H9 (cell line): ENCODE data around the gene C5orf15. TPM values are rescaled to one million over a fixed set of nuclear protein-coding genes. Genes with fewer than 3 reads are reported as not detected.

Source experiments
- DNase-seq: peaks from one replicate; pipeline ENCODE4 v3.0.0-alpha.2; 2017
- H2AFZ ChIP-seq: one replicate; pipeline ENCODE4 v1.6.1; 2013; ENCODE audit warnings: mild to moderate bottlenecking, low read length, control low read depth, moderate library complexity
- H2AK5ac ChIP-seq: 2 replicates; pipeline ENCODE4 v1.6.1; 2013; ENCODE audit warnings: low read length, control low read depth, mixed read lengths; ENCODE audit not compliant: insufficient read length
- H2BK120ac ChIP-seq: one replicate; pipeline ENCODE4 v1.6.1; 2013; ENCODE audit warnings: low read depth, mild to moderate bottlenecking, low read length, control low read depth, inconsistent platforms; ENCODE audit not compliant: poor library complexity, severe bottlenecking
- H2BK12ac ChIP-seq: 2 replicates; pipeline ENCODE4 v1.6.1; 2013; ENCODE audit warnings: low read length, control low read depth, mixed read lengths, low read depth; ENCODE audit not compliant: insufficient read length
- H2BK15ac ChIP-seq: 2 replicates; pipeline ENCODE4 v1.6.1; 2013; ENCODE audit warnings: low read depth, low read length, control low read depth
- H2BK20ac ChIP-seq: one replicate; pipeline ENCODE4 v1.6.1; 2013; ENCODE audit warnings: low read depth, mild to moderate bottlenecking, low read length, control low read depth, inconsistent platforms; ENCODE audit not compliant: poor library complexity, severe bottlenecking
- H2BK5ac ChIP-seq: 2 replicates; pipeline ENCODE4 v1.6.1; 2013; ENCODE audit warnings: low read length, control low read depth, mixed read lengths; ENCODE audit not compliant: insufficient read length
- H3K14ac ChIP-seq: 2 replicates; pipeline ENCODE4 v1.6.1; 2013; ENCODE audit warnings: low read length, control low read depth; ENCODE audit not compliant: insufficient read depth
- H3K18ac ChIP-seq: 2 replicates; pipeline ENCODE4 v1.6.1; 2013; ENCODE audit warnings: low read depth, mild to moderate bottlenecking, mixed read lengths, low read length, control low read depth; ENCODE audit not compliant: insufficient read length
- H3K23ac ChIP-seq: 2 replicates; pipeline ENCODE4 v1.6.1; 2013; ENCODE audit warnings: low read length, control low read depth, mixed read lengths, low read depth; ENCODE audit not compliant: insufficient read length
- H3K23me2 ChIP-seq: 2 replicates; pipeline ENCODE4 v1.6.1; 2013; ENCODE audit warnings: low read depth, mild to moderate bottlenecking, mixed read lengths, low read length, control low read depth; ENCODE audit not compliant: insufficient read length, poor library complexity, severe bottlenecking
- H3K27ac ChIP-seq: 2 replicates; pipeline ENCODE4 v1.5.1; 2013; ENCODE audit warnings: low read length, control low read depth, mixed read lengths, low read depth; ENCODE audit not compliant: insufficient read length
- H3K27me3 ChIP-seq: 2 replicates; pipeline ENCODE4 v1.6.1; 2013; ENCODE audit warnings: low read length, control low read depth, inconsistent platforms; ENCODE audit not compliant: insufficient read depth
- H3K4ac ChIP-seq: 2 replicates; pipeline ENCODE4 v1.6.1; 2013; ENCODE audit warnings: low read depth, mild to moderate bottlenecking, control low read depth, inconsistent platforms, low read length, moderate library complexity
- H3K4me1 ChIP-seq: 2 replicates; pipeline ENCODE4 v1.6.1; 2013; ENCODE audit warnings: low read length, control low read depth, inconsistent platforms; ENCODE audit not compliant: insufficient read depth
- H3K4me2 ChIP-seq: 2 replicates; pipeline ENCODE4 v1.6.1; 2013; ENCODE audit warnings: low read length, control low read depth, mixed read lengths; ENCODE audit not compliant: insufficient read length, insufficient read depth
- H3K56ac ChIP-seq: 2 replicates; pipeline ENCODE4 v1.6.1; 2013; ENCODE audit warnings: low read depth, mild to moderate bottlenecking, mixed read lengths, low read length, control low read depth; ENCODE audit not compliant: insufficient read length
- H3K79me1 ChIP-seq: 2 replicates; pipeline ENCODE4 v1.6.1; 2013; ENCODE audit warnings: low read depth, mild to moderate bottlenecking, moderate library complexity, low read length, control low read depth, inconsistent platforms; ENCODE audit not compliant: insufficient read depth, poor library complexity, severe bottlenecking
- H3K79me2 ChIP-seq: 2 replicates; pipeline ENCODE4 v1.6.1; 2013; ENCODE audit warnings: low read length, control low read depth, inconsistent platforms; ENCODE audit not compliant: insufficient read depth
- H3K9ac ChIP-seq: 2 replicates; pipeline ENCODE4 v1.6.1; 2013; ENCODE audit warnings: low read length, control low read depth, mixed read lengths; ENCODE audit not compliant: insufficient read length; ENCODE audit errors: extremely low read depth
- H3K9me3 ChIP-seq: one replicate; pipeline ENCODE4 v1.6.1; 2013; ENCODE audit warnings: low read depth, low read length, inconsistent platforms; ENCODE audit not compliant: control insufficient read depth
- H3T11ph ChIP-seq: one replicate; pipeline ENCODE4 v1.6.1; 2013; ENCODE audit warnings: mild to moderate bottlenecking, low read length, control low read depth, inconsistent platforms
- H4K20me1 ChIP-seq: one replicate; pipeline ENCODE4 v1.6.1; 2013; ENCODE audit not compliant: control insufficient read depth, insufficient read length, insufficient read depth
- H4K5ac ChIP-seq: 2 replicates; pipeline ENCODE4 v1.6.1; 2013; ENCODE audit warnings: low read depth, mild to moderate bottlenecking, mixed read lengths, low read length, control low read depth; ENCODE audit not compliant: insufficient read length
- H4K8ac ChIP-seq: replicated peaks from 2 replicates; pipeline ENCODE4 v1.6.1; 2013; ENCODE audit warnings: low read length, control low read depth, mixed read lengths, low read depth; ENCODE audit not compliant: insufficient read length
- H4K91ac ChIP-seq: 2 replicates; pipeline ENCODE4 v1.6.1; 2013; ENCODE audit warnings: low read depth, mild to moderate bottlenecking, moderate library complexity, mixed read lengths, low read length, control low read depth; ENCODE audit not compliant: insufficient read length
- H3K27ac Mint-ChIP-seq, 3 experiments: 2 replicates in 2 of 3; 3 replicates in 1 of 3; pipeline ENCODE4 v1.8.0; 2020 to 2021; ENCODE audit warnings: mixed read lengths in 3 of 3, mild to moderate bottlenecking in 1 of 3, moderate library complexity in 1 of 3
- H3K27me3 Mint-ChIP-seq: 2 replicates; pipeline ENCODE4 v1.8.0; 2021; ENCODE audit warnings: low read depth, mild to moderate bottlenecking, moderate library complexity, mixed read lengths
- H3K36me3 Mint-ChIP-seq, 3 experiments: 2 replicates in 2 of 3; 3 replicates in 1 of 3; pipeline ENCODE4 v1.8.0; 2020 to 2021; ENCODE audit warnings: low read depth in 3 of 3, mixed read lengths in 3 of 3; ENCODE audit not compliant: insufficient read depth in 1 of 3
- H3K4me1 Mint-ChIP-seq, 2 experiments: 2 replicates each; pipeline ENCODE4 v1.8.0; 2020; ENCODE audit warnings: mixed read lengths in 2 of 2
- H3K4me3 Mint-ChIP-seq, 2 experiments: 2 replicates in 1 of 2; 3 replicates in 1 of 2; pipeline ENCODE4 v1.8.0; 2020 to 2021; ENCODE audit warnings: mild to moderate bottlenecking in 2 of 2, mixed read lengths in 2 of 2, moderate library complexity in 1 of 2
- H3K9me3 Mint-ChIP-seq, 2 experiments: 2 replicates in 1 of 2; 3 replicates in 1 of 2; pipeline ENCODE4 v1.8.0; 2020; ENCODE audit warnings: mild to moderate bottlenecking in 2 of 2, mixed read lengths in 2 of 2, moderate library complexity in 1 of 2
- CTCF ChIP-seq: fragments of 200-600 bp; sonication (generic); conservative IDR thresholded peaks from 3 replicates; pipeline ENCODE4 v1.8.0; 2021; ENCODE audit warnings: antibody characterized with exemption, mild to moderate bottlenecking
- WGBS: extraction: QIAGEN DNeasy Blood & Tissue Kit; methylation state at CpG from one replicate; pipeline ENCODE4 v1.1.7; 2013; ENCODE audit warnings: missing lambda C conversion rate, low lambda C conversion rate, mixed read lengths; ENCODE audit not compliant: insufficient read length; ENCODE audit errors: extremely low coverage; 5-methylcytosine and 5-hydroxymethylcytosine counted together
- total RNA-seq: library from RNA; stranded (reverse); gene quantifications from 2 replicates; pipeline ENCODE4 v1.2.1, GENCODE V29; 2021

The C5orf15 gene
- total RNA-seq, 1 experiment from 2014 or later, result 33.4 TPM

- H3K9me3 ChIP-seq, result no peaks in the 10 kb centered on the region
- no peak overlapping the region for H2BK120ac ChIP-seq
- H3K4me3 Mint-ChIP-seq, result no peak overlapping the region
- no peak overlapping the region for H3K23ac ChIP-seq
- peaks cover 5 to 7% of the 10 kb centered on the region in 2 experiments for H3K4me1 Mint-ChIP-seq
- H3K79me2 ChIP-seq, result no peaks in the 10 kb centered on the region
- H3K14ac ChIP-seq, result no peak overlapping the region
- H4K5ac ChIP-seq, result no peak overlapping the region
- no peaks in the 10 kb centered on the region for H3K4me1 ChIP-seq
- no peak overlapping the region for H2AFZ ChIP-seq
- no peak overlapping the region for H3K27ac Mint-ChIP-seq
- H2AK5ac ChIP-seq, result no peak overlapping the region
- H3K23me2 ChIP-seq, result no peaks in the 10 kb centered on the region
- no peak for DNase-seq
- H3K9me3 Mint-ChIP-seq, result no peaks in the 10 kb centered on the region
- no peak for TF ChIP-seq CTCF
- H3K79me1 ChIP-seq, result no peaks in the 10 kb centered on the region
- H3K4me2 ChIP-seq, result no peak overlapping the region
- no peak overlapping the region for H3K9ac ChIP-seq
- no peaks in the 10 kb centered on the region for H3K27me3 ChIP-seq
- no peak overlapping the region for H3T11ph ChIP-seq
- no peak overlapping the region for H2BK15ac ChIP-seq
- no peak overlapping the region for H3K56ac ChIP-seq
- no peak overlapping the region for H3K4ac ChIP-seq
- H3K18ac ChIP-seq, result no peak overlapping the region
- H2BK5ac ChIP-seq, result no peak overlapping the region
- no peak overlapping the region for H4K91ac ChIP-seq
- WGBS, result no CpG with 5 or more reads among the region's 1 CpG
- no peak overlapping the region for H3K27ac ChIP-seq
- H2BK20ac ChIP-seq, result no peak overlapping the region
- no peak overlapping the region for H2BK12ac ChIP-seq
- no peaks in the 10 kb centered on the region for H3K27me3 Mint-ChIP-seq
- peaks cover 44 to 82% (median 60%) of the 10 kb centered on the region in 3 experiments; a peak in 6 of 7 replicates for H3K36me3 Mint-ChIP-seq
- H4K20me1 ChIP-seq, result no peaks in the 10 kb centered on the region
- H4K8ac ChIP-seq, result no peak overlapping the region
These were observed 9.4 kb upstream of the C5orf15 start for GRCh38 chr5:133977858-133978257.
